Stimulated activated CD8-positive, alpha-beta memory T cell treated with anti-CD3 and anti-CD28 coated beads, Interleukin-12 subunit alpha, Interleukin-12 subunit beta, amount 100 ng/mL, for 24 hours (primary cell): Measurements from ENCODE around the gene LOXL3.

Source experiments
- DNase-seq: peaks from one replicate; pipeline ENCODE4 v3.0.0-alpha.2; 2020; ENCODE audit errors: extremely low read depth

LOXL3 gene

GRCh38 chr2:74551942-74552913 is 1.5 kb downstream of the LOXL3 start:
- no peak for DNase-seq

GRCh38 chr2:74551530-74551929 is 2.2 kb downstream of the LOXL3 start:
- DNase-seq = no peak

GRCh38 chr2:74550231-74550630 is 3.5 kb downstream of the LOXL3 start:
- DNase-seq = no peak

GRCh38 chr2:74548900-74549826 is 4.6 kb downstream of the LOXL3 start:
- DNase-seq = no peak

GRCh38 chr2:74548285-74548899 is 5.3 kb downstream of the LOXL3 start:
- DNase-seq = no peak

GRCh38 chr2:74546004-74546403 is 7.7 kb downstream of the LOXL3 start:
- DNase-seq = no peak

GRCh38 chr2:74544634-74545033 is 9.1 kb downstream of the LOXL3 start:
- DNase-seq = no peak

GRCh38 chr2:74542978-74543377 is 10.8 kb downstream of the LOXL3 start:
- DNase-seq = no peak

- no peak for DNase-seq
Measured at GRCh38 chr2:74540291-74540690, 13.5 kb downstream of the LOXL3 start.

- no peak for DNase-seq
Measured at GRCh38 chr2:74538881-74539339, 14.8 kb downstream of the LOXL3 start.

- no peak for DNase-seq
Measured at GRCh38 chr2:74537140-74537539, 16.6 kb downstream of the LOXL3 start.

- DNase-seq = no peak
Measured at GRCh38 chr2:74536166-74536950, 17.4 kb downstream of the LOXL3 start.

GRCh38 chr2:74535440-74535965 is 18.2 kb downstream of the LOXL3 start:
- no peak for DNase-seq

GRCh38 chr2:74534411-74534810 is 19.3 kb downstream of the LOXL3 start:
- no peak for DNase-seq

- no peak for DNase-seq
Measured at GRCh38 chr2:74533464-74533863, 20.3 kb downstream of the LOXL3 start.

- DNase-seq = no peak
Measured at GRCh38 chr2:74532222-74532621, 21.5 kb downstream of the LOXL3 start.

- DNase-seq = no peak
Measured at GRCh38 chr2:74531666-74532065, 22.1 kb downstream of the LOXL3 start.

- DNase-seq = no peak
Measured at GRCh38 chr2:74530239-74531187, 23.2 kb downstream of the LOXL3 start.

GRCh38 chr2:74529357-74530238 is 24.1 kb downstream of the LOXL3 start, which contains the start of the genes AUP1 and HTRA2:
AUP1 (minus strand) TSS chr2:74529706; CDS start chr2:74529629, 77 bp downstream.
HTRA2 (plus strand) TSS chr2:74529933; CDS start chr2:74530007, 74 bp downstream.
- DNase-seq = peak; percentile 89
